Upper lobe of left lung (tissue), 6 donors: ENCODE data around the gene CADPS. TPM values are rescaled to one million over a fixed set of nuclear protein-coding genes. Genes with fewer than 3 reads are reported as not detected.

ENCODE experiments used
- ATAC-seq, 2 donors: fragments of 200-7000 bp; cut with Tn5 transposase; one replicate each; pipeline ENCODE4 v1.9.1; 2022; ENCODE audit warnings: mild to moderate bottlenecking in 2 of 2, moderate library complexity in 2 of 2; ENCODE audit not compliant: low FRiP score in 2 of 2
- DNase-seq, 2 donors: peaks; one replicate each; pipeline ENCODE4 v3.0.0-alpha.2; 2019 to 2020
- H3K27ac ChIP-seq, 4 donors: fragments of 200-600 bp; sonication (generic); one replicate each; pipeline ENCODE4 v1.5.1; 2016 to 2019
- H3K27me3 ChIP-seq, 4 donors: fragments of 200-600 bp; sonication (generic); one replicate each; pipeline ENCODE4 v1.5.1; 2017 to 2019
- H3K36me3 ChIP-seq, 4 donors: fragments of 200-600 bp; sonication (generic); one replicate each; pipeline ENCODE4 v1.5.1; 2016 to 2019
- H3K4me1 ChIP-seq, 4 donors: fragments of 200-600 bp; sonication (generic); one replicate each; pipeline ENCODE4 v1.5.1; 2018 to 2019
- H3K4me3 ChIP-seq, 4 donors: fragments of 200-600 bp; sonication (generic); one replicate each; pipeline ENCODE4 v1.5.1; 2017 to 2019; ENCODE audit warnings: mild to moderate bottlenecking in 2 of 4, moderate library complexity in 1 of 4
- H3K9me3 ChIP-seq, 4 donors: fragments of 200-600 bp; sonication (generic); one replicate each; pipeline ENCODE4 v1.5.1; 2018 to 2019
- EP300 ChIP-seq, 4 donors: sonication (generic); formaldehyde crosslinking; IDR thresholded peaks; one replicate each; pipeline ENCODE4 v1.5.1; 2017; ENCODE audit warnings: antibody characterized with exemption in 4 of 4, control low read depth in 2 of 4
- POLR2A ChIP-seq, 4 donors: fragments of 450-650 bp; IDR thresholded peaks; one replicate each; pipeline ENCODE4 v1.5.1; 2016 to 2017; ENCODE audit warnings: antibody characterized with exemption in 4 of 4, mild to moderate bottlenecking in 2 of 4
- POLR2AphosphoS5 ChIP-seq, 2 donors: sonication (generic); formaldehyde crosslinking; IDR thresholded peaks; one replicate each; pipeline ENCODE4 v1.5.1; 2017; ENCODE audit warnings: antibody characterized with exemption in 2 of 2
- WGBS, 2 donors: methylation state at CpG; one replicate each; pipeline ENCODE4 v1.1.5; 2017 to 2018; 5-methylcytosine and 5-hydroxymethylcytosine counted together
- total RNA-seq, 6 donors: library from RNA; depleted of rRNA in 4 of 6; stranded (reverse); fragments of >200 nt in 4 of 6; gene quantifications; one replicate each; pipeline versions ENCODE4 v1.1.0 to v1.2.1, GENCODE V29; 2016 to 2021
- TF ChIP-seq, protein P1 (sequence below), 6 experiments: fragments of 450-650 bp in 4 of 6; fragments of 200-600 bp in 2 of 6; sonication (generic) in 2 of 6; IDR thresholded peaks; one replicate each; pipeline ENCODE4 v1.5.1; 2016 to 2019; ENCODE audit warnings: antibody characterized with exemption in 6 of 6
- donor health status: DM: no; HTN: no; CAD: no; lungs with moderate emphysema.
- donor health status: DM: no; HTN: yes; CAD: no; lungs with severe emphysema.

The CADPS gene
- total RNA-seq, 6 donors from 2014 or later, result 0.29 to 1.5 (median 1.2) TPM; not detected in 3

DNA sequence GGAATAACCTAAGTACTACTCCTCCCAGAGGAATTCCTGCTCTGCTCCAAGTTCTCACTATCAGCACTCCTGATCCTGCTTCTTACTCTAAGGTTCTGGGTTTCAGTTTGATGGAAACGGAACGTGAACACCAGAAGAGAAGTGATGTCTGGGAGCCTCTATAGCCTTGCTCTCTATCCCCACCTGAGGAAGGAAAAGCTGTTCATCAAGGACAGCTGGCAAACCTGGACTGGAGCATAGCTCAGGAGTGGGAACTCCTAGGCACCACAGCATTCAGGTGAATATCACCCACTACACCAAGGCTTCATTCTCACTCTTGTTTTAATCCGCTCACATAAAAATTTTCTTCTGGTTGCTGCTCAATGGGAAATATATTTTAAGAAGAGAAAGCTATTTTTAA is 13.0 kb upstream of the CADPS start:
- no peak for ATAC-seq
- WGBS, 2 donors, result 33 to 37% methylated on average over 3 of the region's 3 CpGs

DNA sequence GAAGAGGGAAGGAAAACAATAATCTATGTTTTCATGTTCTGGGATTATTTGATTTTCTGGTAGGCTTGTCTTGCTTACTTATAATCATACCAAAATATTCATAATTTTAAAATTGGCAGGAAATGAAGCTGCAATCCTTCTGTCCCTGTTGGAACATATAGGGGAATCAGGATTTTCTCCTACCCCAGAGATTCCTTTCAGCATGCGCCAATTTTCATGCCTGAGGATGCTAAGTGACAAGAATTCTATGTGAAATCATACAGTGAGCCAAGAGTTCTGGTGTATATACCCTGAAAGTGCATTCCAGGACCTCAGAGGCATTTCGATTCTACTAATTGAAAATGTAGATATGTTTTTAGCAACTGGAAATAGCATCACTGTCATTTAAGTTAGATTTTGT is 9.9 kb upstream of the CADPS start:
- Histone ChIP-seq H3K9me3 (no peaks in the 10 kb centered on the region), H3K27me3 (no peaks in the 10 kb centered on the region), H3K27ac (no peak overlapping the region), H3K4me1 (no peaks in the 10 kb centered on the region), H3K36me3 (no peaks in the 10 kb centered on the region), H3K4me3 (no peak overlapping the region)
- no peak for DNase-seq
- 72 to 81% methylated on average over 2 of the region's 2 CpGs for WGBS, 2 donors
- no peak for ATAC-seq
- TF ChIP-seq POLR2A (IDR thresholded peaks at IDR 0.05) (no peak), POLR2AphosphoS5 (IDR thresholded peaks at IDR 0.05) (no peak)
- TF ChIP-seq, protein P1, sequence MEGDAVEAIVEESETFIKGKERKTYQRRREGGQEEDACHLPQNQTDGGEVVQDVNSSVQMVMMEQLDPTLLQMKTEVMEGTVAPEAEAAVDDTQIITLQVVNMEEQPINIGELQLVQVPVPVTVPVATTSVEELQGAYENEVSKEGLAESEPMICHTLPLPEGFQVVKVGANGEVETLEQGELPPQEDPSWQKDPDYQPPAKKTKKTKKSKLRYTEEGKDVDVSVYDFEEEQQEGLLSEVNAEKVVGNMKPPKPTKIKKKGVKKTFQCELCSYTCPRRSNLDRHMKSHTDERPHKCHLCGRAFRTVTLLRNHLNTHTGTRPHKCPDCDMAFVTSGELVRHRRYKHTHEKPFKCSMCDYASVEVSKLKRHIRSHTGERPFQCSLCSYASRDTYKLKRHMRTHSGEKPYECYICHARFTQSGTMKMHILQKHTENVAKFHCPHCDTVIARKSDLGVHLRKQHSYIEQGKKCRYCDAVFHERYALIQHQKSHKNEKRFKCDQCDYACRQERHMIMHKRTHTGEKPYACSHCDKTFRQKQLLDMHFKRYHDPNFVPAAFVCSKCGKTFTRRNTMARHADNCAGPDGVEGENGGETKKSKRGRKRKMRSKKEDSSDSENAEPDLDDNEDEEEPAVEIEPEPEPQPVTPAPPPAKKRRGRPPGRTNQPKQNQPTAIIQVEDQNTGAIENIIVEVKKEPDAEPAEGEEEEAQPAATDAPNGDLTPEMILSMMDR (IDR thresholded peaks at IDR 0.05), result no peak

More for the DNA sequence above, 13.0 kb upstream of the CADPS start:
- H3K36me3 ChIP-seq, result no peaks in the 10 kb centered on the region
- no peaks in the 10 kb centered on the region for H3K4me1 ChIP-seq
- H3K4me3 ChIP-seq, result no peak overlapping the region
- H3K27me3 ChIP-seq, result no peaks in the 10 kb centered on the region
- no peaks in the 10 kb centered on the region for H3K9me3 ChIP-seq
- no peak for DNase-seq
- TF ChIP-seq POLR2AphosphoS5 (IDR thresholded peaks at IDR 0.05) (no peak), POLR2A (IDR thresholded peaks at IDR 0.05) (no peak), EP300 (IDR thresholded peaks at IDR 0.05) (no peak)
- TF ChIP-seq, protein P1 (IDR thresholded peaks at IDR 0.05), result no peak
- no peak overlapping the region for H3K27ac ChIP-seq

- no peak for DNase-seq
- ATAC-seq, result no peak
- Histone ChIP-seq H3K27me3 (no peaks in the 10 kb centered on the region), H3K4me1 (no peaks in the 10 kb centered on the region), H3K36me3 (no peaks in the 10 kb centered on the region), H3K4me3 (no peak overlapping the region), H3K27ac (no peak overlapping the region), H3K9me3 (no peaks in the 10 kb centered on the region)
- WGBS, 2 donors, result 22 to 36% methylated on average over 3 of the region's 3 CpGs
- no peak for TF ChIP-seq EP300 (IDR thresholded peaks at IDR 0.05)
- TF ChIP-seq POLR2A (IDR thresholded peaks at IDR 0.05), result no peak
- TF ChIP-seq, protein P1 (IDR thresholded peaks at IDR 0.05), result no peak
- TF ChIP-seq POLR2AphosphoS5 (IDR thresholded peaks at IDR 0.05), result no peak
Measured at GRCh38 chr3:62884096-62884870, 9.1 kb upstream of the CADPS start.

DNA sequence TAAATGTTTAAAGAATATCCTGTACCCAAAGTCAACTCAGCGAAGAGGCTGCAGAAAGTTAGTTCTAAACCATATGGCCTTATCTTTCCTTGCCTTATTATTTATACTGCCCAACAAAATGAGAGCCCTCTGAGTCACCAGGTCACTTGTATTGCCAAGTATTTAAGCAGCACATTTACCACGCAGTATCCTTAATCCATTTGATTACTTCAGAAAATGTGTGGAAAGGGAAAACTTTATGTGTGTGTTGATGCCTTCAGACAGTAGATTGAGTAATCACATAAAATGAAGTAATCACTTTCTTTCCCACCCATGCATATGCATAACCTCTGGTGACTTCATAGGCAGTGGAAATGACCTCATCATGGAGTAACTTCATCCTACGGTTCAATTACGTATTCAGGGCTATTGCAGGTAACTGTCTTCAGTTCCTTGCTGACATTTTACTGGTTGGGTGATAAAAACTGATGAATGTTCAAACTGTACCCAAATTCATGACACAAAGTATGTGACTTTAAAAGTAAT is 7.5 kb upstream of the CADPS start:
- Histone ChIP-seq H3K27ac (no peak overlapping the region), H3K4me3 (no peak overlapping the region), H3K9me3 (no peaks in the 10 kb centered on the region), H3K4me1 (no peaks in the 10 kb centered on the region), H3K36me3 (no peaks in the 10 kb centered on the region), H3K27me3 (no peaks in the 10 kb centered on the region)
- ATAC-seq, result no peak
- 80 to 85% methylated on average over 4 of the region's 4 CpGs for WGBS, 2 donors
- TF ChIP-seq POLR2AphosphoS5 (IDR thresholded peaks at IDR 0.05) (no peak), POLR2A (IDR thresholded peaks at IDR 0.05) (no peak), EP300 (IDR thresholded peaks at IDR 0.05) (no peak)
- TF ChIP-seq, protein P1 (IDR thresholded peaks at IDR 0.05), result no peak
- no peak for DNase-seq
